HEK293 (cell line): ENCODE measurements around the gene ITGA5.

Experiments used
- CTCF ChIA-PET: fragments of 350-600 bp; formaldehyde crosslinking; extraction: SDS; loops from one replicate; lab custom pipeline; 2021; ENCODE audit warnings: antibody characterized with exemption; lab: Yijun Ruan, JAX
- POLR2A ChIA-PET: fragments of 300-600 bp; formaldehyde crosslinking; extraction: SDS; loops from one replicate; lab custom pipeline; 2020; ENCODE audit warnings: antibody characterized with exemption, inconsistent platforms; lab: Yijun Ruan, JAX
- H3K27ac ChIP-seq: fragments of 200-500 bp; sonication (Bioruptor generic); 2 replicates; pipeline ENCODE4 v1.5.1; 2014; ENCODE audit warnings: low read depth, low read length, control low read depth, inconsistent platforms; ENCODE audit errors: extremely low read depth
- H3K36me3 ChIP-seq, 2 experiments: fragments of 200-500 bp in 1 of 2; sonication (Bioruptor generic) in 1 of 2; 1 replicate in 1 of 2; 2 replicates in 1 of 2; pipeline ENCODE4 v1.5.1; 2014 to 2017; ENCODE audit warnings: inconsistent platforms in 2 of 2, low read length in 2 of 2; ENCODE audit not compliant: control insufficient read depth in 2 of 2, insufficient read depth in 1 of 2
- H3K4me1 ChIP-seq: fragments of 200-500 bp; sonication (Bioruptor generic); 2 replicates; pipeline ENCODE4 v1.5.1; 2014; ENCODE audit warnings: mild to moderate bottlenecking, low read length, inconsistent platforms; ENCODE audit not compliant: control insufficient read depth, insufficient read depth
- H3K4me3 ChIP-seq: 2 replicates; pipeline ENCODE4 v1.5.1; 2011; ENCODE audit warnings: low read depth, mild to moderate bottlenecking, control low read depth, low read length, moderate library complexity
- H3K9me3 ChIP-seq: fragments of 200-500 bp; sonication (Bioruptor generic); 2 replicates; pipeline ENCODE4 v1.5.1; 2014; ENCODE audit warnings: low read depth, low read length, inconsistent platforms; ENCODE audit not compliant: control insufficient read depth, insufficient read depth
- BCL11B ChIP-seq: fragments of 450-650 bp; formaldehyde crosslinking; IDR thresholded peaks from 2 replicates; pipeline ENCODE4 v1.5.1; 2016; ENCODE audit warnings: low read depth, missing biosample characterization, missing genetic modification characterization
- HOXC10 ChIP-seq: sonication (generic); formaldehyde crosslinking; IDR thresholded peaks from 2 replicates; pipeline ENCODE4 v1.8.1; 2023; ENCODE audit warnings: mild to moderate bottlenecking, missing genetic modification reagents
- KLF1 ChIP-seq: fragments of 450-650 bp; formaldehyde crosslinking; IDR thresholded peaks from 2 replicates; pipeline ENCODE4 v1.5.1; 2016; ENCODE audit warnings: missing biosample characterization, missing genetic modification characterization
- RBAK ChIP-seq: fragments of 450-650 bp; formaldehyde crosslinking; IDR thresholded peaks from 2 replicates; pipeline ENCODE4 v1.5.1; 2016; ENCODE audit warnings: missing biosample characterization, missing genetic modification characterization
- SP2 ChIP-seq: fragments of 450-650 bp; formaldehyde crosslinking; IDR thresholded peaks from 2 replicates; pipeline ENCODE4 v1.5.1; 2016; ENCODE audit warnings: missing biosample characterization, missing genetic modification characterization
- SP3 ChIP-seq: fragments of 450-650 bp; formaldehyde crosslinking; IDR thresholded peaks from 2 replicates; pipeline ENCODE4 v1.5.1; 2016; ENCODE audit warnings: missing biosample characterization, missing genetic modification characterization
- SP7 ChIP-seq: fragments of 450-650 bp; formaldehyde crosslinking; IDR thresholded peaks from 2 replicates; pipeline ENCODE4 v1.5.1; 2016; ENCODE audit warnings: missing biosample characterization, missing genetic modification characterization
- ZBTB1 ChIP-seq: fragments of 450-650 bp; formaldehyde crosslinking; IDR thresholded peaks from 2 replicates; pipeline ENCODE4 v1.5.1; 2016; ENCODE audit warnings: missing biosample characterization, missing genetic modification characterization
- ZFHX2 ChIP-seq: fragments of 450-650 bp; formaldehyde crosslinking; conservative IDR thresholded peaks from 2 replicates; pipeline ENCODE4 v1.5.1; 2016; ENCODE audit warnings: missing biosample characterization, missing genetic modification characterization
- ZNF146 ChIP-seq: fragments of 450-650 bp; formaldehyde crosslinking; IDR thresholded peaks from 2 replicates; pipeline ENCODE4 v1.5.1; 2016; ENCODE audit warnings: missing biosample characterization, missing genetic modification characterization
- ZNF16 ChIP-seq: fragments of 450-650 bp; formaldehyde crosslinking; IDR thresholded peaks from 2 replicates; pipeline ENCODE4 v1.5.1; 2016; ENCODE audit warnings: low read depth, missing biosample characterization, missing genetic modification characterization
- ZNF211 ChIP-seq: fragments of 450-650 bp; formaldehyde crosslinking; IDR thresholded peaks from 2 replicates; pipeline ENCODE4 v1.5.1; 2016; ENCODE audit warnings: low read depth, missing biosample characterization, missing genetic modification characterization
- ZNF23 ChIP-seq: fragments of 450-650 bp; formaldehyde crosslinking; IDR thresholded peaks from 2 replicates; pipeline ENCODE4 v1.5.1; 2016; ENCODE audit warnings: missing biosample characterization, missing genetic modification characterization, borderline replicate concordance
- ZNF24 ChIP-seq: fragments of 450-650 bp; formaldehyde crosslinking; IDR thresholded peaks from 2 replicates; pipeline ENCODE4 v1.5.1; 2016; ENCODE audit warnings: missing biosample characterization, missing genetic modification characterization
- ZNF274 ChIP-seq, 2 experiments: fragments of 200-500 bp in 1 of 2; fragments of 450-650 bp in 1 of 2; sonication (Bioruptor generic) in 1 of 2; formaldehyde crosslinking in 1 of 2; IDR thresholded peaks; 2 replicates each; pipeline versions ENCODE4 v1.5.1 to v1.6.1; 2014 to 2016; ENCODE audit warnings: borderline replicate concordance in 1 of 2, inconsistent platforms in 1 of 2, low read length in 1 of 2, missing biosample characterization in 1 of 2, missing genetic modification characterization in 1 of 2
- ZNF335 ChIP-seq: fragments of 450-650 bp; formaldehyde crosslinking; conservative IDR thresholded peaks from 2 replicates; pipeline ENCODE4 v1.5.1; 2016; ENCODE audit warnings: missing biosample characterization, missing genetic modification characterization
- ZNF423 ChIP-seq: fragments of 450-650 bp; formaldehyde crosslinking; IDR thresholded peaks from 2 replicates; pipeline ENCODE4 v1.5.1; 2016; ENCODE audit warnings: missing biosample characterization, missing genetic modification characterization
- ZNF473 ChIP-seq: fragments of 450-650 bp; formaldehyde crosslinking; IDR thresholded peaks from 2 replicates; pipeline ENCODE4 v1.5.1; 2017; ENCODE audit warnings: missing biosample characterization, missing genetic modification characterization
- ZNF600 ChIP-seq: fragments of 450-650 bp; formaldehyde crosslinking; IDR thresholded peaks from 2 replicates; pipeline ENCODE4 v1.5.1; 2016; ENCODE audit warnings: missing biosample characterization, missing genetic modification characterization
- ZNF670 ChIP-seq: fragments of 450-650 bp; formaldehyde crosslinking; IDR thresholded peaks from 2 replicates; pipeline ENCODE4 v1.5.1; 2016; ENCODE audit warnings: missing biosample characterization, missing genetic modification characterization, low read depth
- ZNF837 ChIP-seq: fragments of 450-650 bp; formaldehyde crosslinking; IDR thresholded peaks from 2 replicates; pipeline ENCODE4 v1.5.1; 2016; ENCODE audit warnings: missing biosample characterization, missing genetic modification characterization
- ZNF843 ChIP-seq: fragments of 450-650 bp; formaldehyde crosslinking; IDR thresholded peaks from 2 replicates; pipeline ENCODE4 v1.5.1; 2016; ENCODE audit warnings: missing biosample characterization, missing genetic modification characterization
- ZSCAN16 ChIP-seq: fragments of 450-650 bp; formaldehyde crosslinking; IDR thresholded peaks from 2 replicates; pipeline ENCODE4 v1.5.1; 2016; ENCODE audit warnings: missing biosample characterization, missing genetic modification characterization
- TF ChIP-seq, protein P1 (sequence below): fragments of 450-650 bp; formaldehyde crosslinking; IDR thresholded peaks from 2 replicates; pipeline ENCODE4 v1.5.1; 2016; ENCODE audit warnings: missing biosample characterization, missing genetic modification characterization
- TF ChIP-seq, protein P2 (sequence below): fragments of 450-650 bp; formaldehyde crosslinking; IDR thresholded peaks from 2 replicates; pipeline ENCODE4 v1.5.1; 2016; ENCODE audit warnings: missing biosample characterization, missing genetic modification characterization
- TF ChIP-seq, protein P3 (sequence below): fragments of 450-650 bp; formaldehyde crosslinking; IDR thresholded peaks from 2 replicates; pipeline ENCODE4 v1.5.1; 2017; ENCODE audit warnings: missing biosample characterization, missing genetic modification characterization

ITGA5 gene

DNA sequence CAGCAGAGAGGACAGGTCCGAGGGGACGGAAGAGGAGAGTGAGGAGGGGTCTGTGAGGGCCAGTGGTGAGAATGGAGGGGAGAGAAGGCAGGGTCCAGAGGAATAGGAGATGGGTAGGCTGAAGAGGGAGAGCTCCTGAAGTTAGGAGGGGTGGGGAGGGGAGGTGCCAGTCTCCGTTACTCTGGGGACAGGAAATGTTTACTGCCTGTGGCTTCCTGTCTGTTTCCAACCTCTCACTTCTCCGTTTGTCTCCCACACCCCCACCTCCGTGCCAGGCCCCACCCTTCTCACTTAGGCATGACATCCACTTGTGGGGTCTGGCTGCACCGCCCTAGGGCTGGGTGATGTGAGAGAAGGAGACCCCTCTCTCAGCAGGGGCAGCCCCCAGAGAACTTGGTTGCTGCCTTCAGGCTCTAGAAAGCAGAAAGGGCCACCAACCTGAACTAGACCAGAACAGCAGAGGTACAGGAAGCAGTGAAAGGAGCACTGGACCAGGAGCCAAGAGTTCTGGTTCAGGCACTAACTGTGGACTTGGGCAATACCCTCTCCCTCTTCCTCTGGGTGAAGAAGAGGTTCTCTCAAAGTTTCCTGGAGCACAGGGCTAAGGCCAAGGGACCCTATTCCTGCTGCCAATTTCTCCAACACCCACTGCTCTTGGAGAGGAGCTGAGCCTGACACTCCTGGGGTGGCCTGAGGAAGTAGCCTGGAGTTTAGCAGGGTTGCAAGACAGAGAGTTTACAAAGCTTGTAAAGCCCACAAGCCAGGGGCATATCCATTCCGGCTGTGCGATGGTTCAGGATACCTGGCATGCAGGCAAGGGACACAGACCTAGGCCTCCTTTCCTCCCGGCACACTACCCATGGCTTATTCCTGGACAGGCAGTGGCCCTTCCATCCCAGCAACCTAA is 5.5 kb downstream of the ITGA5 start:
- no peak for TF ChIP-seq ZNF473 (tag by site-specific recombination)
- no peak for TF ChIP-seq ZNF843
- TF ChIP-seq ZNF670: no peak
- TF ChIP-seq KLF1 (tag by site-specific recombination): peak; percentile 60
- 0 out of 2 replicates have a peak, but pooled peaks have one; percentile 16 for TF ChIP-seq ZFHX2 (tag by site-specific recombination)
- TF ChIP-seq, protein P1, sequence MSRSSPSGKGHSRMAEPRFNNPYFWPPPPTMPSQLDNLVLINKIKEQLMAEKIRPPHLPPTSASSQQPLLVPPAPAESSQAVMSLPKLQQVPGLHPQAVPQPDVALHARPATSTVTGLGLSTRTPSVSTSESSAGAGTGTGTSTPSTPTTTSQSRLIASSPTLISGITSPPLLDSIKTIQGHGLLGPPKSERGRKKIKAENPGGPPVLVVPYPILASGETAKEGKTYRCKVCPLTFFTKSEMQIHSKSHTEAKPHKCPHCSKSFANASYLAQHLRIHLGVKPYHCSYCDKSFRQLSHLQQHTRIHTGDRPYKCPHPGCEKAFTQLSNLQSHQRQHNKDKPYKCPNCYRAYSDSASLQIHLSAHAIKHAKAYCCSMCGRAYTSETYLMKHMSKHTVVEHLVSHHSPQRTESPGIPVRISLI (tag by site-specific recombination): no peak
- TF ChIP-seq, protein P2, sequence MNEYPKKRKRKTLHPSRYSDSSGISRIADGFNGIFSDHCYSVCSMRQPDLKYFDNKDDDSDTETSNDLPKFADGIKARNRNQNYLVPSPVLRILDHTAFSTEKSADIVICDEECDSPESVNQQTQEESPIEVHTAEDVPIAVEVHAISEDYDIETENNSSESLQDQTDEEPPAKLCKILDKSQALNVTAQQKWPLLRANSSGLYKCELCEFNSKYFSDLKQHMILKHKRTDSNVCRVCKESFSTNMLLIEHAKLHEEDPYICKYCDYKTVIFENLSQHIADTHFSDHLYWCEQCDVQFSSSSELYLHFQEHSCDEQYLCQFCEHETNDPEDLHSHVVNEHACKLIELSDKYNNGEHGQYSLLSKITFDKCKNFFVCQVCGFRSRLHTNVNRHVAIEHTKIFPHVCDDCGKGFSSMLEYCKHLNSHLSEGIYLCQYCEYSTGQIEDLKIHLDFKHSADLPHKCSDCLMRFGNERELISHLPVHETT (tag by site-specific recombination): no peak
- no peak for TF ChIP-seq ZNF423
- 0 out of 2 replicates have a peak, but pooled peaks have one; percentile 6 for TF ChIP-seq SP2 (tag by site-specific recombination)
- no peak for TF ChIP-seq BCL11B (tag by site-specific recombination)
- no peak for TF ChIP-seq ZNF211
- TF ChIP-seq ZSCAN16 (tag by site-specific recombination): no peak
- no peaks in the 10 kb centered on the region for H3K9me3 ChIP-seq
- no peak overlapping the region for H3K4me3 ChIP-seq
- ChIA-PET POLR2A (interaction anchor here (0.5 kb wide), 1 partner anchor 9 kb away, joined by 3 read pairs; no protein-coding TSS in a partner anchor), CTCF (interaction anchor here (0.6 to 14.5 kb wide), 7 partner anchors 11 to 409 kb away, joined by 3 to 227 read pairs (median 4); no protein-coding TSS in a partner anchor)
- peaks cover 3% of the 10 kb centered on the region; the same call in 1 of the 2 replicates for H3K4me1 ChIP-seq
- peaks cover 0 to 19% of the 10 kb centered on the region in 2 experiments; a peak in 2 of 3 replicates for H3K36me3 ChIP-seq
- H3K27ac ChIP-seq: no peak overlapping the region

DNA sequence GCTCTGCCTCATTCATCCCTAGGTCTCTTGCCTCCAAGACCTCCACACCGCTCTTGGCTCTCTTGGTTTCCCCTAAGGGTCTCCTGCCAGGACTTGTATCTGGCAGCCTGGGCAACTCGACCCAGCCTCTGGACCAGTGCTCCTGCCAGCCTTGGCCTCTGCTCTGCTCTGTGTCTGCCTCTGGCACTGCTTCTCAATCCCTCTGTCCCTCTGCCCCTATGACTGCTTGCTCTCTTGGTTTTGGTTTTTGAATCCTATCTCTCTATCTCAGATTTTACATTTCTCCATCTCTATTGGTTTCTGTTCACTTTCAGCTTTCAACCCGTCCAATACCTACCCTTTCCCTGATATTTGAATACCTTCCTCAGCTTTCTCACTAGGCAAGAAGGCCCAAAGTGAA is 6.3 kb downstream of the ITGA5 start:
- H3K4me3 ChIP-seq: no peak overlapping the region
- ChIA-PET CTCF (interaction anchor here (0.5 to 14.5 kb wide), 5 partner anchors 10 to 1386 kb away, joined by 3 to 227 read pairs (median 4); no protein-coding TSS in a partner anchor), POLR2A (no interaction called here)
- H3K4me1 ChIP-seq: peaks cover under 1% of the 10 kb centered on the region; the same call in 1 of the 2 replicates
- TF ChIP-seq ZNF16 (tag by site-specific recombination): no peak
- TF ChIP-seq ZNF600 (tag by site-specific recombination): no peak
- TF ChIP-seq RBAK (tag by site-specific recombination): no peak
- TF ChIP-seq ZNF274 (IDR thresholded peaks at IDR 0.05; ENCODE audit: low read length): no peak
- TF ChIP-seq ZNF274 (tag by site-specific recombination; IDR thresholded peaks at IDR 0.05; ENCODE audit: borderline replicate concordance): no peak
- no peak for TF ChIP-seq ZBTB1 (tag by site-specific recombination)
- TF ChIP-seq ZNF837 (tag by site-specific recombination): no peak
- TF ChIP-seq ZSCAN16 (tag by site-specific recombination): no peak
- TF ChIP-seq ZNF146 (tag by site-specific recombination): no peak
- no peak for TF ChIP-seq SP7 (tag by site-specific recombination)
- no peak for TF ChIP-seq ZNF335 (tag by site-specific recombination)
- no peak for TF ChIP-seq HOXC10 (CRISPR knock-in tag)
- TF ChIP-seq SP3: no peak
- no peak for TF ChIP-seq ZNF24 (tag by site-specific recombination)
- TF ChIP-seq, protein P3, sequence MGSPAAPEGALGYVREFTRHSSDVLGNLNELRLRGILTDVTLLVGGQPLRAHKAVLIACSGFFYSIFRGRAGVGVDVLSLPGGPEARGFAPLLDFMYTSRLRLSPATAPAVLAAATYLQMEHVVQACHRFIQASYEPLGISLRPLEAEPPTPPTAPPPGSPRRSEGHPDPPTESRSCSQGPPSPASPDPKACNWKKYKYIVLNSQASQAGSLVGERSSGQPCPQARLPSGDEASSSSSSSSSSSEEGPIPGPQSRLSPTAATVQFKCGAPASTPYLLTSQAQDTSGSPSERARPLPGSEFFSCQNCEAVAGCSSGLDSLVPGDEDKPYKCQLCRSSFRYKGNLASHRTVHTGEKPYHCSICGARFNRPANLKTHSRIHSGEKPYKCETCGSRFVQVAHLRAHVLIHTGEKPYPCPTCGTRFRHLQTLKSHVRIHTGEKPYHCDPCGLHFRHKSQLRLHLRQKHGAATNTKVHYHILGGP (tag by site-specific recombination): no peak
- TF ChIP-seq ZNF23 (tag by site-specific recombination): no peak
- no peak overlapping the region for H3K27ac ChIP-seq
- peaks cover 6 to 23% of the 10 kb centered on the region in 2 experiments; a peak in 2 of 3 replicates for H3K36me3 ChIP-seq
- no peaks in the 10 kb centered on the region for H3K9me3 ChIP-seq
